ENCODE data around the gene SLC19A1.

The SLC19A1 gene

GRCh38 chr21:45525153-45525909, 16.9 kb downstream of the SLC19A1 start:
- no peak for DNase-seq (ENCODE audit: low read depth, low spot score)

GRCh38 chr21:45524756-45525152, 17.5 kb downstream of the SLC19A1 start:
- DNase-seq (ENCODE audit: low read depth, low spot score), result no peak
- no peak overlapping the region for H3K4me3 ChIP-seq (ENCODE audit: low read length)

More at GRCh38 chr21:45525153-45525909, 16.9 kb downstream of the SLC19A1 start:
- no peak overlapping the region for H3K4me3 ChIP-seq (ENCODE audit: low read length)

GRCh38 chr21:45523411-45524101, 18.7 kb downstream of the SLC19A1 start:
- no peak overlapping the region for H3K4me3 ChIP-seq (ENCODE audit: low read length)
- DNase-seq (ENCODE audit: low read depth, low spot score), result no peak

GRCh38 chr21:45522986-45523385, 19.3 kb downstream of the SLC19A1 start:
- H3K4me3 ChIP-seq (ENCODE audit: low read length), result no peak overlapping the region
- no peak for DNase-seq (ENCODE audit: low read depth, low spot score)

- H3K4me3 ChIP-seq (ENCODE audit: low read length), result no peak overlapping the region
- DNase-seq (ENCODE audit: low read depth, low spot score), result no peak
Measured at GRCh38 chr21:45522381-45522780, 19.9 kb downstream of the SLC19A1 start.

GRCh38 chr21:45521241-45521640, 21.0 kb downstream of the SLC19A1 start:
- H3K4me3 ChIP-seq (ENCODE audit: low read length), result no peak overlapping the region
- DNase-seq (ENCODE audit: low read depth, low spot score), result no peak

GRCh38 chr21:45519182-45519581, 23.1 kb downstream of the SLC19A1 start:
- H3K4me3 ChIP-seq (ENCODE audit: low read length), result no peak overlapping the region
- no peak for DNase-seq (ENCODE audit: low read depth, low spot score)

- no peak for DNase-seq (ENCODE audit: low read depth, low spot score)
- H3K4me3 ChIP-seq (ENCODE audit: low read length), result no peak overlapping the region
Measured at GRCh38 chr21:45518742-45519141, 23.5 kb downstream of the SLC19A1 start.

GRCh38 chr21:45517249-45518065, 24.8 kb downstream of the SLC19A1 start:
- no peak for DNase-seq (ENCODE audit: low read depth, low spot score)
- no peak overlapping the region for H3K4me3 ChIP-seq (ENCODE audit: low read length)

GRCh38 chr21:45516671-45517151, 25.5 kb downstream of the SLC19A1 start:
- no peak for DNase-seq (ENCODE audit: low read depth, low spot score)

GRCh38 chr21:45516071-45516670, 26.1 kb downstream of the SLC19A1 start:
- no peak overlapping the region for H3K4me3 ChIP-seq (ENCODE audit: low read length)
- no peak for DNase-seq (ENCODE audit: low read depth, low spot score)

More at GRCh38 chr21:45516671-45517151, 25.5 kb downstream of the SLC19A1 start:
- no peak overlapping the region for H3K4me3 ChIP-seq (ENCODE audit: low read length)

GRCh38 chr21:45515241-45516061, 26.8 kb downstream of the SLC19A1 start:
- no peak overlapping the region for H3K4me3 ChIP-seq (ENCODE audit: low read length)
- no peak for DNase-seq (ENCODE audit: low read depth, low spot score)

GRCh38 chr21:45514311-45515021, 27.8 kb downstream of the SLC19A1 start:
- H3K4me3 ChIP-seq (ENCODE audit: low read length), result no peak overlapping the region
- no peak for DNase-seq (ENCODE audit: low read depth, low spot score)

GRCh38 chr21:45513741-45514310, 28.4 kb downstream of the SLC19A1 start:
- no peak overlapping the region for H3K4me3 ChIP-seq (ENCODE audit: low read length)
- no peak for DNase-seq (ENCODE audit: low read depth, low spot score)

GRCh38 chr21:45513003-45513717, 29.1 kb downstream of the SLC19A1 start:
- no peak for DNase-seq (ENCODE audit: low read depth, low spot score)
- no peak overlapping the region for H3K4me3 ChIP-seq (ENCODE audit: low read length)

GRCh38 chr21:45512626-45513002, 29.6 kb downstream of the SLC19A1 start:
- no peak overlapping the region for H3K4me3 ChIP-seq (ENCODE audit: low read length)
- DNase-seq (ENCODE audit: low read depth, low spot score), result no peak

Measured in Jurkat, Clone E6-1 (cell line).